H54 (cell line): ENCODE data around the gene CCDC39.

Experiments used
- DNase-seq: peaks from one replicate; pipeline ENCODE4 v3.0.0; 2011; ENCODE audit warnings: low spot score, mixed read lengths; ENCODE audit not compliant: insufficient read length
- FAIRE-seq: peaks from 3 replicates; lab custom pipeline; 2011; peaks lifted over from hg19 to GRCh38; lab: Jason Lieb, UNC
- POLR2A ChIP-seq: IDR thresholded peaks from 2 replicates; pipeline ENCODE4 v1.6.1; 2011; ENCODE audit warnings: low read depth, mild to moderate bottlenecking, low read length

CCDC39 gene

DNA sequence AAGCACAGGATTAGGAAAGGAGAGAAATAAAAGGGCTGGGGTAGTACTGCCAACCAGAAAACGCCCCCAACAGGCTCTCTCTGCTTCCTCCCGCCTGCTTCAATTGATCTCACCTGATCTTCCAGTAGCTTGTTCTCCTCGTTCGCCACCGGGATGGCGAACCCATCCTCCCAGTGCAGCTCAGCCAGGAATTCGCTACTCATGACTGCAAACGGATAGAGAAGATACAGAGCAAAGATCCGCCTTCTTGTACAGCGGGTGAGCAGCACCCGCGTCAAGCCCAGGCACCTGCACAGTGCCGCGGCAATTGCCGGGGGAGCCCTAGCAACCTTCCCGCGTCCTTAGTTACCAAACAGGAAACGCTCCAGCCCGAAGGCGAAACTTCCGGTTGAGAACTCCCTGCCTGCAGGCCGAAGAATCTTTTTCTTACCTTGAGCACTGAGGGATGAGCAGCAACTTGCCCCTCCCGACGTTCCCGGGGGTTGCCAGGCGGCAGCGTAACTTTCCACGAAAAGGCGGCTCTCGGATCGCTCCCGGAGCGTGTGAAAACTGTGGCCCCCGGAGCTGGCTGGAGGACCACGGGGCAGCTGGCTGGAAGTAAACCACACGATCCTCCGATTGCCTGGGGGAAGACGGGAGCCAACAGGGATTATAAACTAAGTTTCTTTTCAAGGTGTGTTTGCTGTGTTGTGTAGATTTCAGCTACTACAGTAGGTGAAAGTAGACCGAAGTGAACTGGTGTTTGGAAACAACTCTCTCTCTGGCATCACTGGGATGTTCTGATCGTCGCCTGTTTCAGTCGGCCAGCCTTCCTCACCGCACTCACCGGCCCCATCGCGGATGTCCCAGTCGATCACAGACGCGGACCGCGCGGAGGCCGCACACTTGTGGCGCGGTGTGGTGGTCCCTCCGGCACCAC lies at the start of gene CCDC39:
Gene CCDC39, minus strand, starts transcription at position 312 of the 919 bp plus-strand sequence. Its CDS starts 109 bp downstream, at position 203.
- DNase-seq (peak; percentile 67), FAIRE-seq (peak; percentile 94)

DNA sequence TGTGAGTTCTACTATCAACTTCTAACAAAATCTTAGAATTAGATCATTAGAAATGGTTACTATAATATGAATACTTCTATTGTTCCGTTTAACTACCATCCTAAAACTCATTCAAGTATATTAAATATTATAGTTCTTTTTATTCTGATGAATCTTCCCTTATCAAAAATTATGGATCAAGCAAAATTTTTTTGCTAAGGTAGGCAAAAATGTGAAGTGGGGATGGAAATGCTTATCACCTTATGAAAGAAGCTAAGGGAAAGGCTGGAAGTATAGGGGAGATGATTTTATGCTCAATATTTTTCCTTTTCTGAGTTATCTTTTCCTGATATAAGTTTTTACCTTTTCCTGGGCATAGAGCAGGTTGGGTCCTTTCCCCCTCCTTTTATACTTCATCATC lies 40.7 kb upstream of the CCDC39 start:
- no peak for DNase-seq
- FAIRE-seq = no peak
- TF ChIP-seq POLR2A = no peak

More for the DNA sequence above, at the start of gene CCDC39:
- no peak for TF ChIP-seq POLR2A

DNA sequence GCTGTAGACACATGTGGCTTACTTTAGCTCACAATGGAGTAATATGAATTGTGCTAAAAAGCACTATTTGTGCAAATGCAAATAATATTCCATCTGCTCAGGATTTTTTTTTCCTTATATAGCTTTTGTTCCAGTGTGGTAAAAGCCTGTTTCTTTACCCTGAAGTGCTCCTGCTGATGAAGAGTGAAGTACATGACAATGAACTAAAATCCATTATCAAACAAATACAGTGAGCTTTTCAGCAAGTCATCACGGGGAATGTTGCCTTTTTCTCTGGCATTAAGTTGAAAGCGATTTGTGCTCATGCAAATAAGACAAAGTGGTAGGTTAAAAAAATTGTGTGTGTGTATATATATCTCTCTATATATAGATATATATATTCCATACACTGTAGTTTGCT lies 28.6 kb upstream of the CCDC39 start:
- DNase-seq (no peak), FAIRE-seq (no peak)
- TF ChIP-seq POLR2A = no peak

DNA sequence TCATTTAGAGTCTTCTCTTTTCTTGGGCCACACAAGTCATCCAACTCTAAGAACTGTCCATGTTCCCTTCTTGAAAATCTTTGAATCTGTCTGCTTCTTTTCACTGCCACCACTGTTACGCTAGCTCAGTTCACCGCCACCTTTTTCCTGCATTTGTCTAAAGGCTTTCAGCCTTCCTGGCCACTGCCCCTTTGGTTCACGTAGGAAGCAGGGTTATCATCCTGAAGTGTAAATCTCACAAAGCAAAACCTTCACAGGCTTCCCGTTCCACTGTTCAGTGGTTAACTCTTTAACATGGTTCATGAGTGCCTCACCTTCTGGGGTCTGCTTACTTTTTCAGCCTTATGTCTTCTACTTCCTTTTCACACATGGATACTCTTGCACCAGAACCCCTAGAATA lies 26.3 kb upstream of the CCDC39 start:
- TF ChIP-seq POLR2A = no peak
- FAIRE-seq = no peak
- DNase-seq = no peak

DNA sequence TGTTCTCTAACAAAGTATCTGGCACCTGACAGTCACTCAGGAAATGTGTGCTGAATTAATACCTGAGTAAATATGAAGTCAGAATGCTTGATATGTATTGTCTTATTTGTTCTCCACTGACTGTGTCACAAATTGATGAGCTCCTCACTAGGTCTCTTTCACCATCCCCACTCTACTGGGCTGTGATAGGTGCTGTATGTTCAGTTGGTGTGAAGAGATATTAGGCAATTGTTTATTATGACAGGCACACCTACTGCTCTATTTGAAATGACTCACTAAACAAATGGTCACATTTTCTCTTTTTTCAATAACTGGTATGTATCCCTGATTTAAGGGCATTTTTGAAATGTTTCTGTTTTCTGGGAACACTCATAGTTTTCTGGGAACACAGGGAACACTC lies 25.2 kb upstream of the CCDC39 start:
- FAIRE-seq (no peak), DNase-seq (no peak)
- no peak for TF ChIP-seq POLR2A

DNA sequence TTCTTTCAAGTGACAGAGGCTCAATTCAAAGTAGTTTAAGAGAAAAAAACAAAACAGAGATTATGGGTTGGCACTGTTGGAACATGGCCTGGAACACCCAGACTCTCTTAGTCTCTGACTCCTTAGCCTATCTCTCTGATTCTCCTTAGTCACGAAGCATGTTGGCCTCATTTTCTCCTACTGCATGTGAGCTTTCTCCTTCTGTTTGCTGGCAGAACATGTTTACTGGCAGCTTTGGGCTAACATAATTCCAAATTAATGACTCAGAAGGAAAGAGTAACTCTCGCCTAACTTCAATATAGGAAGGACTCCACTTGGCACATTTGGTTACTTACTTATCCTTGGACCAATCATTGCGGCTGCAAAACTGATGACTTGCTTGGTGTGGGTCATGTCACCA lies 21.7 kb upstream of the CCDC39 start:
- TF ChIP-seq POLR2A = no peak
- FAIRE-seq (no peak), DNase-seq (no peak)

DNA sequence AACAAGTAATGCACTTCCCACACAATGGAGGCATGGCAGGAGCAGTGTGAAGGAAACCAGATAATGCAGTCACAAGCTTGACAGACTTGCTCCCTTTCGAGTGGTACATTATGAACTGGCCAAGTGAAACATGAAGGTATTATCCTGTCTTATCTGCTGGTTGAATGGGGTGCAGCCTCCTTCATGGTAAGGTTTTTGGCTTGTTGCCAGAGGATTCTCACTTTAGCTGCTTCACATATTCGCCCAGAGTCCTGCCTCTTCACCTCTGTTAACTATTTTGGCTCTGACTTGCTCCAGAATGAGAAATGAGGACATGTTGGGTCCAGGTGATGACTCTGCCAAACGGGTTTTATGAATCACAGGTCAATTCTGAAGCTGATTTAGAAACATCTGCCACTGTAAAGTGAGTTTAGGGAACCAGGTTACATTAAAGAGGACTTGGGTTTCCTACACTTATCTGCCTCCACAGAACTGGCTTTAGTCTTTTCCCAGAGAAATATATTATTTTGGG lies 19.5 kb upstream of the CCDC39 start:
- no peak for DNase-seq
- FAIRE-seq = no peak
- no peak for TF ChIP-seq POLR2A

DNA sequence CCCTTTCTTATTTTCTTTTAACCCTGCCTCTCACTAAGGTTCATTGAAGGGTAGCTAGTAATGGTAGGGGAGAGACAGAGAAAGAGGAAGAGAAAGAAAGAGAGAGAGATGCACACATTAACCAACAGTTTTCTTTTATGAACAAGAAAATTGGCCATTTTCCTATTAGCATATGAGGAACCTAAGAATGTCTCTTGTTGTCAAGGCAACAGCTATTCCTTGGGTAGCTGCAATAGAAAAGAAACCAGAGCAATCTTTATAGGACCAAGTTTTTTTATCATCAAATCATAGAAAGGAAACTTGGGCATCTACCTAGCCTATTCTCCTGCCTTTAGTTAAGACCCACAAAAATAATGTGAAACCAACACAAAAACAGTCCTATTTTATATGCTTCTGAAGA lies 15.0 kb upstream of the CCDC39 start:
- TF ChIP-seq POLR2A = no peak
- DNase-seq = no peak
- no peak for FAIRE-seq

DNA sequence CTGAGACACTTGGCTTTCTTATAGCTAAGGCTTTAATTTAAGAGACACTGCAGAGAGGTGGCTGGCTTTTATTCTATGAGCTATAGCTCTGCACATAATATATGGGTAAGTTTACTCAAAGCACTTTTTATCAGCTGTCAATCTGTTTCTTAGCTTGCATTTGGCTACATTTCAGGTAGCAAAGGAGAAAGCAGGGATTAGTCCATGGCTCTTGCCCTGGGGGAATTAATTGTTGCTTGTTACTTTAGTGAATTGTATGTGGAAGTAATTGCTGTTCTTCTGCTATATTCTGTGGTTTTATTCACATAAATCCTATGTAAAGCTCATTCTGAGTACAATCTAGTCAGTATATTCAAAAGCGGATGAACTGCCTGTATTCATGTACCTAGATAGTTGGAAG lies 14.4 kb upstream of the CCDC39 start:
- DNase-seq = no peak
- FAIRE-seq = no peak
- no peak for TF ChIP-seq POLR2A

DNA sequence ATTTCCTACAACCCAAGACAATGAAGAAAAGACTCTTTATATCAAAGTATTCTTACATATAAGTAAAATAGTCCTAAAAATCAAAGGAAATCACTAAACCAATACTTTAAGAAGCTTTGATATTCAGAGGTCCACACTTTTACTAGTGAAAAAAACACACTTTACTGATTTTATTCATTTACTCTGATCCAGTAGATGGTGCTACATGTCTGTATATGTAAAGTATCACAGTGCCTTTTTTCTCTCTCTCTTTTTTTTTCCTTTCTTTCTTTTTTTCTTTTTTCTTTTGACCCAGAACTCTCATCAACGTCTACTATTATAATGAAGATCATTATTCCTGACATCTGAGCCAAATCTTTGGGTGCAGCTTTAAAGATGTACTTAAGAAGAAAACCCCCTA lies 10.8 kb upstream of the CCDC39 start:
- peak; percentile 20 for FAIRE-seq
- TF ChIP-seq POLR2A = no peak
- no peak for DNase-seq

DNA sequence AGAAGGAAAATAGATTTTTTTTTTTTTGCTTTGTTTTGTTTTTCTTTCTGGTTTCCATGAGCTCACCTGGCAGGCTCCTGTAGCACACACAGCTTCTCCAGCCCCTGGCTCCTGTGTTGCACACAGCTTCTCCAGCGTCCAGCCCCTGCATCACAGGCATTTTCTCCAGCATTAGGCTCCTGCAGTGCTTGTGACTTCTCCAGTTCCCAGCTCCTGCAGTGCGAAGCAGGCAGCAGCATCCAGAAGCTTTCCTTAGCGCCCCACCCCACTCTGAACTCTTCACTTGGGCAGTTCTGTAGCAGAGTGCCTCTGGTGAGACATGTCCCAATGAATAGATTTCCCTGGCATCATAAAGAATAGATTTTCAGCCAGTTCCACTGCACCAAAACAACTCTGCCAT lies 5.5 kb upstream of the CCDC39 start:
- FAIRE-seq (no peak), DNase-seq (no peak)
- TF ChIP-seq POLR2A = no peak

DNA sequence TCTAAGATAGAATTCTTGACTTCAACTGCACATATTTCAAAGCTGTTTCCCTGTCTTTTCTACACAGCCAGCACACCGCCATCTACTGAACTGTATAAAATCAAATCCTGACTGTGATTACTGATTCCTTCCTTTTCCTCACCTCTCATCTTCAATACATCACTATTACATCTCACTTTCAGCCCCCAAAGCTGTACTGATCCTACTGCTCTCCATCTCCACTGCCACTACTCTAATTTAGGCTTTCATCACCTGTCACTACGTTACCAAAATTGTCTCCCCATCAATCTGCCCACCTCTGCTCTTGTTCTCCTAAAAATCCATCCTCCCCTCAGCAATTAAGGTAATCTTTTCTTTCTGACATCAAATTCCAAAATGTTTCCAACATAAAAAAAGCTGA lies 4.5 kb upstream of the CCDC39 start:
- FAIRE-seq (no peak), DNase-seq (no peak)
- no peak for TF ChIP-seq POLR2A

DNA sequence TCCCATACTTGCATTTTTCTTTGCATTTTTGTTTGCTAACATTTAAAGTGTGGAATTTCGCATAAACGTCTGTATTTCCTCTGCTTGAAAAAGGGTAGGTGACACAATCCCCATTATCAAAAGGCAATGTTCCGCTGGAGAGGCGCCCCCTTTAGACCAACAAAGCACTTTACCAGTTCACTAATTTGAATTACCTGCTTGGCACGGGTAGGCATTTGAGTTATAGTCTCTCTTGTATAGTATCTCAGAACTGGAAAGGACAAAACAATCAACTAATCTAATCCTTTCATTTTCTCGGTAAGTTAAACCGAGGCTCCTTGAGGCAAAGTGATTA lies 775 bp upstream of the CCDC39 start:
- DNase-seq (no peak), FAIRE-seq (no peak)
- no peak for TF ChIP-seq POLR2A

DNA sequence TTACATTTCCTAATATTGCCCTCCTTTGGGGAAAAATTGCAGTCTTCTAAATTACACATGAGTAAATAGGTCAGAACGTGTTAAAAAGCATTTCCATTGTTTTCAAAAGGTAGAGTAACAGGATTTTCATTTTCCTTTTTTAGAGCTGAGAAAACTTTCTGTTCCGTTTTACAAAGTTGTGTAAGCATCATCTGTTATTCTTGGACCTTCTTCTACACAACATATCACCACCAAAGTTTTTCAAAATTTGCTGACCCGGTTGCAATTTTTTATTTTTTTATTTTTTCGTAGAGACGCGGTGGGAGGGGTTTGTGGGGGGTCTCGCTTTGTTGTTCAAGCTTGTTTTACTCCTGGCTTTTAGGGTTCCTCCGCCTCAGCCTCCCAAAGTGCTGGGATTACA lies 1.1 kb downstream of the CCDC39 start:
- DNase-seq = no peak
- no peak for FAIRE-seq
- no peak for TF ChIP-seq POLR2A

DNA sequence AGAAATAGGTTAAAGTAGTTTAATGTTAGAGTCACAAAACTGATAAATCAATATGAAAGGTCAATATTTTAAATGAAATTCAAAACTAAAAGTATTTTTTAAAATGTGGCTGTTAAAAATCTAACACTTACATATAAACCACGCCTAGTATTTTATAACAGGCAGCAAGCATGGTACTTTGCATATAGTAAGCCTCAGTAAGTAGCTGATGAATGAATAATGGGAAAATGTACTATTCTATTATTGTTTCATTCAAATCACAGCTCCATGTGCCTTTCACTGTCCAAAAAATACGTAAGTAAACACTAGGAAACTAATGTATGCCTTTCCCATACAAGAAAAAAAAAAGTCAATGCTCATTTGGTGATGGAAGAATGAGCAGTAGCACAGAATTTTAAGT lies 17.8 kb downstream of the CCDC39 start:
- TF ChIP-seq POLR2A = no peak
- DNase-seq (no peak), FAIRE-seq (no peak)
